Measurements from ENCODE around the gene SNRPF.
A peak's percentile ranks its signal among the peaks of the same experiment; 100 is the strongest.

Gene SNRPF

GRCh38 chr12:95857799-95858198, 953 bp upstream of the SNRPF start:
- H3K27ac ChIP-seq = no peak overlapping the region
- DNase-seq (ENCODE audit: low read depth, low spot score) = no peak

GRCh38 chr12:95859344-95859816, 628 bp downstream of the SNRPF start:
- peak overlapping the region; percentile 68 for H3K27ac ChIP-seq
- no peak for DNase-seq (ENCODE audit: low read depth, low spot score)

GRCh38 chr12:95859947-95860850, 1.4 kb downstream of the SNRPF start:
- no peak for DNase-seq (ENCODE audit: low read depth, low spot score)
- peak overlapping the region; percentile 68 for H3K27ac ChIP-seq

GRCh38 chr12:95862038-95862437, 3.3 kb downstream of the SNRPF start:
- H3K27ac ChIP-seq = no peak overlapping the region
- DNase-seq (ENCODE audit: low read depth, low spot score) = no peak

GRCh38 chr12:95863337-95863736, 4.6 kb downstream of the SNRPF start:
- no peak overlapping the region for H3K27ac ChIP-seq
- DNase-seq (ENCODE audit: low read depth, low spot score) = no peak

GRCh38 chr12:95870897-95871296, 12.1 kb downstream of the SNRPF start:
- no peak overlapping the region for H3K27ac ChIP-seq
- DNase-seq (ENCODE audit: low read depth, low spot score) = no peak

- DNase-seq (ENCODE audit: low read depth, low spot score) = no peak
- no peak overlapping the region for H3K27ac ChIP-seq
Measured at GRCh38 chr12:95874452-95874851, 15.7 kb downstream of the SNRPF start.

GRCh38 chr12:95877622-95878021, 18.9 kb downstream of the SNRPF start:
- no peak overlapping the region for H3K27ac ChIP-seq
- DNase-seq (ENCODE audit: low read depth, low spot score) = no peak

- DNase-seq (ENCODE audit: low read depth, low spot score) = no peak
- H3K27ac ChIP-seq = no peak overlapping the region
Measured at GRCh38 chr12:95880895-95881294, 22.1 kb downstream of the SNRPF start.

GRCh38 chr12:95881331-95881955, 22.7 kb downstream of the SNRPF start:
- no peak for DNase-seq (ENCODE audit: low read depth, low spot score)
- no peak overlapping the region for H3K27ac ChIP-seq

GRCh38 chr12:95882080-95882479, 23.3 kb downstream of the SNRPF start:
- DNase-seq (ENCODE audit: low read depth, low spot score) = no peak
- H3K27ac ChIP-seq = no peak overlapping the region

GRCh38 chr12:95882873-95883272, 24.1 kb downstream of the SNRPF start:
- DNase-seq (ENCODE audit: low read depth, low spot score) = no peak
- H3K27ac ChIP-seq = no peak overlapping the region

GRCh38 chr12:95884998-95885397, 26.2 kb downstream of the SNRPF start:
- DNase-seq (ENCODE audit: low read depth, low spot score) = no peak
- H3K27ac ChIP-seq = no peak overlapping the region

GRCh38 chr12:95887311-95887710, 28.6 kb downstream of the SNRPF start:
- H3K27ac ChIP-seq = no peak overlapping the region
- no peak for DNase-seq (ENCODE audit: low read depth, low spot score)

- H3K27ac ChIP-seq = no peak overlapping the region
- DNase-seq (ENCODE audit: low read depth, low spot score) = no peak
Measured at GRCh38 chr12:95890958-95891357, 32.2 kb downstream of the SNRPF start.

- DNase-seq (ENCODE audit: low read depth, low spot score) = no peak
- H3K27ac ChIP-seq = no peak overlapping the region
Measured at GRCh38 chr12:95896846-95897245, 38.1 kb downstream of the SNRPF start.

- H3K27ac ChIP-seq = no peak overlapping the region
- DNase-seq (ENCODE audit: low read depth, low spot score) = no peak
Measured at GRCh38 chr12:95898081-95898480, 39.3 kb downstream of the SNRPF start.

GRCh38 chr12:95908573-95908972, 49.8 kb downstream of the SNRPF start:
- no peak overlapping the region for H3K27ac ChIP-seq
- no peak for DNase-seq (ENCODE audit: low read depth, low spot score)

- no peak for DNase-seq (ENCODE audit: low read depth, low spot score)
- no peak overlapping the region for H3K27ac ChIP-seq
Measured at GRCh38 chr12:95909871-95910270, 51.1 kb downstream of the SNRPF start.

Measured in epithelial cell of prostate (primary cell).